GM13977 (cell line): ENCODE measurements around the gene PKP2.

Source experiments
- DNase-seq: peaks from one replicate; pipeline ENCODE4 v3.0.0; 2012; ENCODE audit warnings: low spot score
- in situ Hi-C: fragments of 300-500 bp; cut with MboI; formaldehyde crosslinking; loops from one replicate; pipeline ENCODE4 v1.12.0; 2022; ENCODE audit warnings: low sequenced_read_pairs, low pct_unique_long_range_greater_than_20kb, mixed read lengths, inconsistent platforms; ENCODE audit not compliant: unreplicated experiment
- TF ChIP-seq, protein P1 (sequence below): IDR thresholded peaks from 2 replicates; pipeline ENCODE4 v1.5.1; 2012; ENCODE audit warnings: mild to moderate bottlenecking, control low read depth; ENCODE audit not compliant: insufficient read depth; ENCODE audit errors: extremely low read depth, missing control alignments

The PKP2 gene

DNA sequence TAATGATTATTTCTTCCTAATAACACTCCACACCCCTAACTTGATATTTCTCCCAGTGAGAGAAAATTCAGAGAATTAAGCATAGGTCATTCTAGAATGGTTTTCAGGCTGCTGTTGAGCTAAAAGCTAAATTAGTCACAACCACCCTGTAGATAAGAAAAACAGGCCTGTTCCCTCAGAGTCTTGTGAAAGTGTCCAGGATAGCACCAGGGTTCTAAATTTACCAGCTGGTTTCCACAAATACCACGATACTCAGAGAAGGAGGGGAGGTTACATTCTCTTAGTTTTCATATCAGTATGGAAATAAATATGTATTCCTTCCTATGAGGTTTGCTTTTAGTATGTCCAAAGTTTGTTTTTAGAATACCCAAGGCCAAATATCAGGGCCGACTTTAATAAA is 74.9 kb downstream of the PKP2 start:
- TF ChIP-seq, protein P1, sequence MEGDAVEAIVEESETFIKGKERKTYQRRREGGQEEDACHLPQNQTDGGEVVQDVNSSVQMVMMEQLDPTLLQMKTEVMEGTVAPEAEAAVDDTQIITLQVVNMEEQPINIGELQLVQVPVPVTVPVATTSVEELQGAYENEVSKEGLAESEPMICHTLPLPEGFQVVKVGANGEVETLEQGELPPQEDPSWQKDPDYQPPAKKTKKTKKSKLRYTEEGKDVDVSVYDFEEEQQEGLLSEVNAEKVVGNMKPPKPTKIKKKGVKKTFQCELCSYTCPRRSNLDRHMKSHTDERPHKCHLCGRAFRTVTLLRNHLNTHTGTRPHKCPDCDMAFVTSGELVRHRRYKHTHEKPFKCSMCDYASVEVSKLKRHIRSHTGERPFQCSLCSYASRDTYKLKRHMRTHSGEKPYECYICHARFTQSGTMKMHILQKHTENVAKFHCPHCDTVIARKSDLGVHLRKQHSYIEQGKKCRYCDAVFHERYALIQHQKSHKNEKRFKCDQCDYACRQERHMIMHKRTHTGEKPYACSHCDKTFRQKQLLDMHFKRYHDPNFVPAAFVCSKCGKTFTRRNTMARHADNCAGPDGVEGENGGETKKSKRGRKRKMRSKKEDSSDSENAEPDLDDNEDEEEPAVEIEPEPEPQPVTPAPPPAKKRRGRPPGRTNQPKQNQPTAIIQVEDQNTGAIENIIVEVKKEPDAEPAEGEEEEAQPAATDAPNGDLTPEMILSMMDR, result no peak
- DNase-seq, result no peak
- in situ Hi-C loops, result no loop called here

DNA sequence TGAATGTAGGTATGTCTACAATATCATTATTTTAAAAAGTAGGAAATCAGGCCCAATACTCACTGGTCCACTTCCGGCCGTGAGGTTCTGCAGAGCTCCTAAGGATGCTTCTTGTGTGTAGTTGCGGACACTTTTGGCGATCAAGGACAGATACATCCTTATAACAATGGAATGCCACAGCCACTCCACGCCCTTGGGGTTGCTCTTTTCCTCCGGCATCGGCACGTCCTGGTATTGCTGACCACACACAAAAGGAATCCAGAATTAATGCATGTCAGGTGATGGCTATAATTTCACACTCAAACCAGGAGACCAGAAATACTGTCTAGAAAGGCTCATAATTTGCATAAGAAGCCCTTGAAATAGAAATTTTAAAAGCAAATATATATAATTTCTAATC is 75.3 kb downstream of the PKP2 start:
- in situ Hi-C loops, result no loop called here
- TF ChIP-seq, protein P1, result no peak
- no peak for DNase-seq

DNA sequence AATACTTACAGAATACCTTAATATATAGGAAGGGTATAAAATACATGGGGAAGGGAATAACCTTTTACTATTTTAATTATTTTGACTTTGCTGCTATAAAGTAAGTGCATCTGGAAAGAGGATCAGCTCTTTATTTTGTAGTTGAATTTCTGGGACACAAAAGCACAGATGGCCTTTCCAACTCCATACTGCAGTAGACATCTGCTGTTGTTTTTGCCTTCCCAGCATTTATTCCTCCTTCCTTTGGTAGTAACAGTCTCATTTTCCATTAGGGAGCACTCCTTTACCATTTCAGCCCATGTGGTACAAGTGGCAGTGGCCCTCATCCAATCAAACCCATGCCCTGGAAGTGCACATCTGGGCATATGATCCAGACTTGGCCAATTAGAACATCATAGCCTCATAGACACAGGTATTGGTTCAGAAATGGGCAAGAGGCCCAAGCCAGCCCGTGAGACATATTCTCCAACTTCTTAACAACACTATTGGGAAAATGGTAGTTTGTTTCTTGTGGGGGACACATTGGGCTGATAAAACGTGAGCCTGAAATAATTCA is 76.1 kb downstream of the PKP2 start:
- in situ Hi-C loops, result no loop called here
- DNase-seq, result no peak
- TF ChIP-seq, protein P1, result no peak

DNA sequence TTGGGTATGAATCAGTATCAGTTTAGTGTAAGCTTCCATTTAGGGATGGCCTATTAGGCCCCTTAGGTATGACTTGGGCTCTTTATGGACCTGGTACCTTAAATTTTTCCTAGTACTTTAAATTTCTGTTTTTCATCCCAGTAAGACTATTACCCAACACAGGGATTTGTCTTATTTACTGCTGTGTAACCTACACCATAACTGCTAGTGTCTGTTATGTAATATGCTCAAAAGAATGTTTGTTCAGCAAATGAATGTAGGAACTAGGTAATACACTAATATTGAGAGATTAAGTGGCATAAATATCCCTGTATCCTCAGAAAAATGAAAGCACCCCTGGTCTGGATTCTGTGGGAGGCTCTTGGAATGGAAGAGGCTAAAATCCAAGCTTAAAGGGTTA is 77.2 kb downstream of the PKP2 start:
- in situ Hi-C loops, result no loop called here
- DNase-seq, result no peak
- TF ChIP-seq, protein P1, result no peak

DNA sequence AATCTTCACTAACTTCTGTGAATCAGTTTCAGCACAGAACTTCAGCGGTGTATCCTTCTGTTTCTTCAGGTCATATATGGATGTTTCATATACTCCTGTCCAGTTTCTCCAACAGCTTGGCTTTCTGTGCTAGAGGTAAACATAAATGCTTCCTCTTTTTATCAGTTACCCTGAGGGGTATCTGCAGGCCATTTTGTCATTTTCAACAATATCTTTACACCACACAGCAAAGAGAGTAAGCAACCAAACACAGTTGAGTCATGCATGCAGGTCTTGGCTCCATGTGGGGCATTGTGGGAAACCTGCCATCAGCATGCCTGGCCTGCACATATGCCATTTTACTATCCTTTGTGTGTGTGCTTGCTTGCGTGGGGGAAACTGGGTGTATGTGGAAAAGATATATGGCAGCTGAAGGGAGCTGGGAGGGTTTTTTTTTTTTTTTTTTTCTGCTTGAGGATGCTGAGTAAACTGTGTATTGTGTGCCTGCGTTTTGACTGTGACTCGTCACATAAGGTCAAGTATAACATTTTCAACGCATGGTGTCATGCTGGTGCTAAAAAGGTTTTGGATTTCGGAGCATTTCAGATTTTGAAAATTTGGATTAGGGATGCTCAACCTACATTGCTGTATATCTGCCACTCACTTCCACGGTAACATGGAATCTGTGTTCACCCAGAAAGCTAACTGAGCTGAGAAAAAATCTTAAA is 84.7 kb downstream of the PKP2 start:
- in situ Hi-C loops, result no loop called here
- no peak for DNase-seq

DNA sequence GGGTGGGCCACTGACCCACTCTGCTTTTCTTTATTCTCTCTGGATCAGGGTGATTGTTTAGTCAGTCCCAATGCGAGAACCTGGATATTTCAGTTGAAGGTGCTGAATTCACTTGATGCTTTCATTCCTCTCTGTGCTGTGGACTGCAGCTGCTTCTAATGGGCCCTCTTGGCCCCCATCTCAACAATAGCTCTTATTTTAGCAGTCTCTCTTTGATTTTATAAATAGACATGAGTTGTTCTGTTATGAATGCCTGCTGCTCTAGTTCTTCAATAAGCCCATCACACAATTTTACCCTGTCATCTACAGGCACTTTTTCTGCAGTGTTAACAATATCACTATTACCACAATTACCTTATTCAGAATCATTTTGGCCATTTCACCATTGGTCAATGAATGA is 86.7 kb downstream of the PKP2 start:
- in situ Hi-C loops, result no loop called here
- DNase-seq, result no peak
- TF ChIP-seq, protein P1, result no peak

More for the DNA sequence above, 84.7 kb downstream of the PKP2 start:
- TF ChIP-seq, protein P1, result no peak
